ENCODE results near the gene ATCAY.

Gene ATCAY

GRCh38 chr19:3880471-3881271, at the start of gene ATCAY:
TSS of gene ATCAY (plus strand) at chr19:3880685. CDS start at chr19:3885768, 5,083 bp downstream.
- no peak for DNase-seq (ENCODE audit: low spot score)

- DNase-seq (ENCODE audit: low spot score) = no peak
Observed at GRCh38 chr19:3831601-3832000, 48.9 kb upstream of the ATCAY start.

- no peak for DNase-seq (ENCODE audit: low spot score)
Observed at GRCh38 chr19:3832001-3832400, 48.5 kb upstream of the ATCAY start.

- DNase-seq (ENCODE audit: low spot score) = no peak
Observed at GRCh38 chr19:3833578-3834348, 46.7 kb upstream of the ATCAY start.

- no peak for DNase-seq (ENCODE audit: low spot score)
Observed at GRCh38 chr19:3834349-3835054, 46.0 kb upstream of the ATCAY start.

- DNase-seq (ENCODE audit: low spot score) = no peak
Observed at GRCh38 chr19:3835055-3835435, 45.4 kb upstream of the ATCAY start.

- DNase-seq (ENCODE audit: low spot score) = no peak
Observed at GRCh38 chr19:3836887-3837286, 43.6 kb upstream of the ATCAY start.

GRCh38 chr19:3837332-3837731, 43.2 kb upstream of the ATCAY start:
- no peak for DNase-seq (ENCODE audit: low spot score)

GRCh38 chr19:3837922-3838321, 42.6 kb upstream of the ATCAY start:
- no peak for DNase-seq (ENCODE audit: low spot score)

GRCh38 chr19:3838661-3839060, 41.8 kb upstream of the ATCAY start:
- no peak for DNase-seq (ENCODE audit: low spot score)

- DNase-seq (ENCODE audit: low spot score) = no peak
Observed at GRCh38 chr19:3839941-3840340, 40.5 kb upstream of the ATCAY start.

GRCh38 chr19:3840804-3841203, 39.7 kb upstream of the ATCAY start:
- DNase-seq (ENCODE audit: low spot score) = no peak

GRCh38 chr19:3842948-3843347, 37.5 kb upstream of the ATCAY start:
- DNase-seq (ENCODE audit: low spot score) = no peak

GRCh38 chr19:3844596-3844995, 35.9 kb upstream of the ATCAY start:
- no peak for DNase-seq (ENCODE audit: low spot score)

GRCh38 chr19:3849092-3849491, 31.4 kb upstream of the ATCAY start:
- no peak for DNase-seq (ENCODE audit: low spot score)

- no peak for DNase-seq (ENCODE audit: low spot score)
Observed at GRCh38 chr19:3849787-3850186, 30.7 kb upstream of the ATCAY start.

- no peak for DNase-seq (ENCODE audit: low spot score)
Observed at GRCh38 chr19:3850320-3850972, 30.0 kb upstream of the ATCAY start.

- DNase-seq (ENCODE audit: low spot score) = no peak
Observed at GRCh38 chr19:3851254-3852176, 29.0 kb upstream of the ATCAY start.

- no peak for DNase-seq (ENCODE audit: low spot score)
Observed at GRCh38 chr19:3852177-3852511, 28.3 kb upstream of the ATCAY start.

GRCh38 chr19:3852614-3853254, 27.8 kb upstream of the ATCAY start:
- DNase-seq (ENCODE audit: low spot score) = peak; percentile 21

GRCh38 chr19:3855320-3855719, 25.2 kb upstream of the ATCAY start:
- no peak for DNase-seq (ENCODE audit: low spot score)
